ENCODE measurements around the gene MSANTD2.

- no peak for TF ChIP-seq EZH2phosphoT487 (IDR thresholded peaks at IDR 0.05; ENCODE audit: low read depth)
- TF ChIP-seq CTCF (IDR thresholded peaks at IDR 0.05; ENCODE audit: low read depth, low read length): no peak
Measured at GRCh38 chr11:124844664-124845079, 44.5 kb upstream of the MSANTD2 start.
